ENCODE results near the gene PPP1CA.

PPP1CA gene

DNA sequence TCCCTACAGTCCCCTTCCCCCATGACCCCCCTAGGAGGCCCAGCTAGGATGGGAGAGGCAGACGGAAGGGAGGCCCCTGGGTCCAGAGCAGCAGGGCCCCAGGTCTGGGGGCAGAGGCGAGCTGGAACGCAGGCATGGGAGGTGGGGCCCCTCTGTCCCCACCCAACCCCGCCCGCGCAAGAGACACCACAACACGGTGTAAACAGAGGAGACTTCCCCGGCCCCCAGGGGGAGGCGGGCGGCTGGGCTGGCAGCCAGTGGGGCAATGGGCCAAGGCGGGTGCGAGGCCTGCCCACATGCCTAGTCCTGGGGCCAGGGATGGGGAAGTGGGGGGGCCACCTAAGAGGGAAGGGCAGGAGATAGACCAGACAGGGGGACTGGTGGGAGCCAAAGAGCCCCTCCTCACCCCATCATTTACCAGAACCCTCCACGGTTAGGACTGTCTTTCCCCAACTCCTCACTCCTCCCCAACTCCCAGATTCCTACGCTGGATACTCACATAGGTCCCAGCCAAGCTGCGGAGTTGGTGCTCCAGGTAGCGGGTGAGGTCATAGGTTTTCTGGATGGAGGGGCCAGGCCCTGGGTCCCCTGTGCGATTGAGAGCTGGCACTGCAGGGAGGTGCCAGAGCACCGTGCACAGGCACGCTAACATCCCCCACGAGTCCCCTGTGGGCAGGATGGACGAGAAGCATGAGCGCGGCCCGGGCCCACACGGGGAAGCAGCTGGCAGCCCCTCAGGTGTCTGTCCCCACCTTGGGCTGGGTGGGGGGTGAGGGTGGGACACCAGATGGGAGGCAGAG, 34.5 kb downstream of the PPP1CA start:
- DNase-seq: no peak

DNA sequence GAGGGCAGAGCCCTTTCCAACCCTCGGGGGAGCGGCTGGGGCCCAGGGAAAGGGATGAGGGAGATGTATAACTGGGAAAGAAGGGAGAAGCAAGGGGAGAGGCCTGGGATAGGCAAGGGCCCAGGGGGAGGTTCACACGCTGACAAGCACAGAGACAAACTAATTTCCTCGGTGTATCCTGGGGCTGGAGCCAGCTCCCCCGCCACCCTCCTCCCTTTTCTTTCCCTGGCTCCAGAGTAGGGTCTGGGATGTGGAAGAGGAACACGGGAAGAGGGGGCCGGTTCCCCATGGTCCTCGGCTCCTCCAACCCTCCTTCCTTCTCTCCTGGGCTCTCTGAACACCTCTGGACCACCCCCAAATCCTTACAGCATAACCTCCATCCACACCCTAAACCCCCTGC, 35.1 kb downstream of the PPP1CA start:
- no peak for DNase-seq

DNA sequence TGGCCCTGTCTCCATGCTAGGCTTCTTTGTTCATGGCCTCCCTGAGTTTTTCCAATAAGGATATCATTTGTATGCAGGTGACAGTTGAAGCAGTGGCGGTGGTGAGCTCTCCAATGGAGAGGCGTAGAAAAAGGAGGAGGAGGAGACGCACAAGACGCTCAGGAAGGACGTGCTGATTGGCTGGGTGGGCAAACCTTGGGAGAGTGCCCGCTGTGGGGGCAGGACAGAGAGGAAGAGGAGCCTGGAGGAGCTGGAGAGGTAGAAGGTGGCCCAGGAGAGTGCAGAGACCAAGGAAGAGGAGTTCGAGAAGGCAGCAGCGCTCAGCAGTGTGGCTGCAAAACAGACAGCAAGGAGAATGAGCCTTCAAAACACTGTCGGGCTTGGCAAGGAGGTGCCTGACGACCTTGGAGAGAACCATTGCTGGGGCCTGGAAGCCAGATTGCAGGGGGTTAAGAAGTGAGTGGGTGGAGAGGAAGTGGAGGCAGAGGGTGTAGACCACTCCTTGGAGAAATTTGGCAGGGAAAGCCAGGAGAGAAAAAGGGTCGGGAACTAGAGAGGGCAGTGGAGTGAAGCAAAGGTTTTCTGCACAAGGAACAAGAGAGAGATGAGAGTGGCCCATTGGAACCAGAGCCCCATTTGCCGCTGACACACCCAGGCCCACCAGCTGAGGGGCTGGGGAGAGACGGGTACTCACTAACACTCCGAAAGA, 35.8 kb downstream of the PPP1CA start:
- no peak for DNase-seq

DNA sequence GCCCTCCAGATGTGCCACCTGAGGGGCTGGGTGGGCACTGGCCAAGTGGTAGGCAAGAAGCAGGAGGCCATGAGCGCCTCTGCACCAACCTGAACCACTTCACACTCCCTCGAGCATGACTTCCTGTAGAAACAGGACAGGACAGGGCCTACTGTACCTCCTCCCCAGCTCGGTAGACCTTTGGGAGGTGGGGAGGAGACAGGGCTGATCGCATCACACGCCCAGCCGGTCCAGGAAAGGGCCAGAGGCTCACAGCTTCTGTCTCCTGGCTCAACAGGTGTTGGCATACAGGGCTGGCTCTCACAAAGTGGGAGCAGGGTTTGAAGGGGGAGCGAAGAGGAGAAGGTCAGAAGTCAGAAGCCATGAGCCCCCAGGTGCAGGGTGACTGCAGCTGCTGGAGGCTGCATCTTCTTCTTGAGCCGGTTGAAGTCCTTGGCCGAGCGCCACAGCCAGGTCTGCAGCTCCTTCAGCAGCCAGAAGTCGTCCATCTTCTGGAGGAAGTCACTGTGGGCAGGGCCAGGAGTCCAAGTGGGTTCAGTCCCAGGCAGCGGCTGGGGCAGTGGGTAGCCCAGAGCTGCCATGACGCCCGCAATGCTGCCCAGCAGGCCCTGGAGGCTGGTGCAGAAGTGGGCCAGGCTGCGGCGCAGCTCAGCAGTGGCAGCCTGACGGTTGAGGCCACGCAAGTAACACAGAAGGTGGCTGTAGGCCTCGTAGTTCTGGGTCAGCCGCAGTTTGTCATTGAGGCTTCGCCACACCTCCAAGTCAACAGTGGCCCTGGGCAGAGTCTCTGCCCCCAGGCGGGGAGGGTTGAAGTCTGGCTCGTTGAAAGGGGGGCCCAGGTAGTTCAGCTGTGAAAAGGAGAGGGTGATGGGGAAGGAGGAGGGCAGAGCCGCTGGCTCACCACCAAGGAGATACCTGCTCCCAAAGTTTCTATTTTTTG, 36.6 kb downstream of the PPP1CA start:
- no peak for DNase-seq

DNA sequence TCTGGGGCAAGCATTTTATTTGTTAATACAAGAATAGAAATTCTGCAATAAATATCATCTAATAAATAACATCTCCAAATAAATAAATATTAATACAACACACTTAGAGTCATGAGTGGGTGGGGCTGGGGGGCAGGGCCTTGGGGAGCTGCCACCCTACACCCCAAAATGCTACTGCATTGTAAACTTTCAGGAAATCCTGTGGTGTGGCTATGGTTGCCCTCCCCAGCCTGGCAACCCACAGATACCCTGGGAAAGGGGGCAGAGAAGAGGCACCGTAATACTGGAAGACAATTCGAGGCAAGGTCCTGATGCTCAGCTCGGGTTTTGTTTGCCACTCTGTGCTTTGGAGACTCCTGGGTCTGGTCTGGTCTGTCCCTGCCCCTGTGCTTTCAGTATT, 37.5 kb downstream of the PPP1CA start:
- DNase-seq: no peak

DNA sequence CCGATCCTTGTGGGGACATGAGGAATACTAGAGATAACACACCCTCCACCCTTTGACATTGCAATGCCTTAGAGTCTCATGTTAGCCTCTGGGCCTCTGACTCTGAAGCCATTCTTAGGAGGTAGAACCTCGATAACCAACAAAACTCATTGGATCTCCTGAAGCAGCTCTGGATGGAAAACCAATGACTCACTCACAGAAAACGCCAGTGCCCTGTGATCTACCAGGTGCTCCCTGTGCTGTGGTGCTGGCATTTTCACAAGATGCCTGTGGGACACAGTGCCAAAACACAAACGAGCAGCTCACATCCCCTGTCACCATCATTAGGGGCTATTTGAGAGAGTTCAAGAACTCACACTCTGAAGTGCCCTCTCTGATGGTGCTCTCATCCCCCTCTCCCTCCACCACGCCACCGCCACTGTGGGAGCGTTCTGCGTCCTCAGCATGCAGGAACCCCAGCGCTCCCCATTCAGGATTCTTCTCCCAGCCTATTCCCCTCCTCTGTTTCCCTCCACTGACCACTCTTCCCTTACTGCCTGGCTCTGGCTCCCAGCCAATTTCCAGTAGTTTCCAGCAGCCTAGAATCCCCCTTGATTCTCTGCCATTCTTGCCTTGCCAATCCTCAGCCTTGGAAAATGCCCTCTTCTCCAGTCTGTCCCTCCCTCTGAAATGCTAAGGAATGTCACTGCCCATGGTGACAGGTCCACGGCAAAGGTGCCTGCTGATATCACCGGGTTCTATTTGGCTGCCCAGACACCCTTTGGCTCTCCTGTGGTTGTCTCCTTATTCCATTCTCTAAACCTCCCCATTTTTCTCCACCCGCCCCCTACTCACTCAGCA, 43.6 kb downstream of the PPP1CA start:
- no peak for DNase-seq

DNA sequence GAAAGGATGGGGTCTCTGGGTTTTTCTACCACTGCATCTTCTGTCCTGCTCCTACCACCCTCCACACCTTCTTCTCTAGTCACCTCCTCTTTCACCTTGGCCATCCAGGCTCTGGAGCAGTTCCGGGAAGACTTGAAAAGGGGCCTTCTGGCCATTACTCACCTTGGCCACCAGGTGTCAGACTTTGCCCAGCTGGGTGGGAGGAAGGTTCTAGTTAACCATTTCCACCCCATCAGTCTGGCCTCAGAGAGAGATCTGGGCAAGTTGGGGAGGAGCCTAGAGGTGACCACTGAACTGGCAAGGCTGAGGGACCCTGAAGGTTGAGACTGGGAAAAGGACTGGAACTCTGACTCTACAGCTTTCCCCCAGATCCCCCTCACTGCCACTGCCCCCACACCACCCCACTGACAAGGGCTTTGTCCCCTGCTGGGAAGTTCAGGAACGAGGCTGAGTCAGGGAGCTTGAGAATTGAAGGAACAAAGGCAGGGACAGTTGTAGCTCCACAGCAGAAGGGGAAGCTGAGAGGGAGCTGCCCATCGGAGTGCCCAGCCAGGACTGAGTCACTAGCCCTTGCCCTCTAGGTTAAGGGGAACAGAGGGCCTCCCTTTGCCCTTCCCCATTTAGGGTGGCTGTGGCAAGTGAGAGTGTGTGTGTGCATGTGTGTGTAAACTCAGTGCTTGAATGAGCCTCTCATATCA, 44.6 kb downstream of the PPP1CA start:
- DNase-seq: peak; percentile 67

DNA sequence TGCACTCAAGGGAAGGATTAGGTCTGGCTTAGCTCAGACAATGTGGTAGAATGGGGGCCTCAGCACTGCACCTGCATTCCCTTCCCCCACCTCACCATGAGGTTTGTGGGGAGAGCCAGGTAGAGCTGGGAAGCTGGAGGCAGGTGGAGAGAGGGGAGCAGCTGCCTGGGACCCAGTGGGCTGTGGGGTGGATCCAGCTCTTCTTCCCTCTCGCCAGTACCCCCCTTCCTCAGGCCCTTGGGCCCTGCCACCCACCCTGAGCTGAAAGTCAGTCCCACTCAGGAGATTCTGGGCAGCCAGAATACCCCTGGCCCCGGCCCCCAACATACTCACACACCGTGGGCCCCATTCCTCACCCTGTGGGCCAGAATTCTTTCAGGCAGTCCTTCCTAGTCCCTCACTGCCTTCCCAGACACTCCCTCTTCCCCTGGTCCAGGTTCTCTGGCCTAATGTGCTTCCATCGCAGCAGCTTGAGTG, 45.2 kb downstream of the PPP1CA start:
- no peak for DNase-seq

DNA sequence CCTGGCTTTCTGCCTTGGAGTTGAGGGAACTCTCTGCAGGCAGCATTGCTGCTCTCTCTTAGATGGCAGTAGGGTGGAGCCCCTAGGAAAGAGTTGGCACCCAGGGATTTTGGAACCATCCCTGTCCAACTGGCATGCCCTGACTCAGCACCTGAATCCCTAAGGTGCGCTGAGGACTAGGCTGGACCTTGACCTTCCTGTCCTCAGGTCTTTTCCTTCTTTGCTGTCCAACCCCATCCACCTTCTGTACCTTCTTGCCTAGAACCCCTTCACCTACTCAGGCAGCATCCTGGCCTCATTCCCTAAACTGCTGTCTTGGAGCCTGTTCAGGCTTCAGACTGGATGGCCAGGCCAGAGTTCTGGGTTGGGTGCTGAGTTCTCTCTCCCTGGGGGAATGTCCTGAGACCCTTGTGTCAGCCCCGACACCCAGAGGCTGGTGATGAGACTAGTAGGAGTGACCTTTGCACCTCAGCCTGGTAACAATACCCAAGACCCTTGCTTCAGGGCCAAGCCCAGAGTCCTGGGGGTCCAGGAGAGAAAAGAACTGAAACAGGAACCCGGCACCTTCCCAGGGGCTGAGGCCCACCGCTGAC, 45.8 kb downstream of the PPP1CA start:
- DNase-seq: no peak

DNA sequence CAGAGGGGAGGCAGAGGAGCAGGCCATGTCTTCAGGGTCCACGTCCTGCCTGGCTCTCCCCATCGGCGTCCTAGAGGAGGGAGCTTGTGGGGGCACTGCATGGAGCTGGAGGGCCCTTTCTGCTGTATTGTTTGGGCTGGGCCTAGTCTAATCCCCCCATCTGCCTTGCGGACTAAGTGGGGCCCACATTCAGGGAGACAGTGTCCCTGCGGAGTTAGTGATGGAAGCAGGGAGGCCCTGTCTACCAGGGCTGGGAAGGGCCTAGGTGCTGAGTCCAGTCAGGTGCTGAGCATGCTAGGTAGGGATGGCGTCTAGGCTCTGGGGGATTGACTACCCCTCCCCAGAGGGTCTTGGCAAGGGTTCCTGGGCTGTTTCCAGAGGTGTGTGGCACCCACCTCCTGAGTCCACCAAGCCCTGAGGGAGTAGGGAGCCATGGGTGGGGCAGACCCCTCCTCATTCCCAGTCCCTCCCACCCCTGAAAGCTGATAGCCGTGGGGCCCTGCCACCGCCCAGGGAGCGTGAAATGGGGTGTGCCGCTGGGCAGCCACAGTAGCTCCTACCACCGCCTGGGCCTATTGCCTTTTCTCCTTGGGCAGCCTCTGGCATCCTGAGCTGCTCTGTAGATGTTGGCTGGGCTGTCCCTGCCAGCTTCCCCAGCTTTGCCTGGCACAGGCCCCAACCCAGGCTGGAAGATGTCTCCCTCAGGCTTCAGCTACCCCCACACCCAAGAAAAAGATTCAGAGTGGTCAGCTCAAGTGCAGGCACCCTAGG, 46.5 kb downstream of the PPP1CA start:
- no peak for DNase-seq

DNA sequence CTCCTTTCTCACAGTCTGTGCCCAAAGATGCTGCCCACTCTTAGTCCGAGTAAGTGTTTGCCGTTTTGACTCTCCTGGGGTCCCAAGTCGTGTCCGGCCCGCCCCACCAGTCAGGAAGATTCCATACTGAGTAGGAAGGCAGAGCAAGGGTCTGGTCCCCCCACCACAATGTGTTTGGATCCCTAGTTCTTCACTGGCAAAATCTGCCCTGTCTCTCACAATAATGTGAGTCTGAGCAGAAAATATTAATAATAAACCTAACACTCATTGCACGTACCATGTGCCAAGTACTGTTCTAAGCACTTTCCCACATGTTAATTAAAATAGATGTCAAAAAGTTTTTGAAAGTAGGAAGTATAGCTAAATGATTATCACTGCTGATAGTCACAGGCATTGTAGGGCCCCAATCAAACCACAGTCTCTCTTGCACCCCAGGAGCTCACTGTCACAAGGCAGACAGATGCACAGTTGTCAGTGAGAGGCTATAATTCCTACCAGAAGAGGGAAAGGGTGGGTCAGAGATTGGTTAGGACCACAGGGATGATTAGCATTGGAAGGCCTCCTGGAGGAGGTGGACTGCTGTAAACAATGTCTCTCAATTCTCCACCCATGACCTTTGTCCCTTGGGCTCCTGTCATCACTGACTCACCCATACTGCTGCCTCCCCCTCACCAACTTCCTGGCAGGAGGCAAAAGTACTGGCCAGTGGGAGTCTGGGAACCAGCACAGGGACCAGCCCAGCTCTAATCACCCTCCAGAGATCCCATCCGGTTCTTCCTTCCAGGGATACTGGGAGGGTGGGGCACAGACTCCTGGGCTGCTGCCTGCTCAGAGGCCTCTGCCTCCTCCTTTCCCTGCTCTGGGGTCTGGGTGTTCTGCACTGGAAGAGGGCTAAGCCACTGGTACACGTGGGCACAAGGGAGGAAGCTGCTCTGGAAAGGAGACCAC, 47.3 kb downstream of the PPP1CA start:
- DNase-seq: no peak

DNA sequence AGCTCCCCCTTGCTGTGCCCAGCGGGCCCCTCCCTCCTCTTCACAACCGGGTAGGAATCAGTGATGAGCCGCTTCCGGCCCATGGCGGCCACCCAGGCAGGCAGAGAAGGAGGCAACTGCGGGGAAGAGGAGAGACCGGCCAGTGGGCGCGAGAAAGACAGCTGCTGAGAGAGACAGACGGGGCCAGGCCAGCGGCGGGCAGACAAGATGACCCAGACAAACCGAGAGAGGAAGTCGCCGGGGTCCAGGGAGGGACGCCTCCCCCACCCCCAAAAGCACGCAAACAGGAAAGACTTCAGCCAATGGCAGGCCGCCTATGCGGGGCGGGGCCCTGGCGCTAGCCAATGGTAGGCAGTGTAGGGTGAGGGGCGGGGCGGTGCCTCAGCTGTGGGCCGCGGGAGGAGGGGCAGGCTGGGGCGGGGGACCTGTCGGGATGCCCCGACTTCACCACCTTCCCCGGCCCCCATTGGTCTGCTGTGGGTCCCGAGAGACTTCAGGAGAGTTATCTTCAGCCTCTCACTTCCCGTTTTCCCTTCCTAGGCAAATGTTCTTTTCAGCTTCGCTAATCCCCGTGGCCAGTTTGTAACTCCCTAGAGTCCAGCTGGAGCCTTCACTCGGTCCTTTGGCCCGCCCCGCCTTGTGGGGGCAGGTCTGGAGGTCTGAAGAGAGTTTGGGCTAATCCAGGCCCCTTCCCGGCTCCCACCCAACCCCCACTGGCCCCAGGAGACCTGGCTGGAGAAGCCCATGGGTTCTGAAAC, 48.2 kb downstream of the PPP1CA start, which contains the start of gene POLD4:
Gene POLD4, minus strand, starts transcription at position 230 of the 758 bp plus-strand sequence. Its CDS starts 147 bp downstream, at position 83.
- peak; percentile 95 for DNase-seq

DNA sequence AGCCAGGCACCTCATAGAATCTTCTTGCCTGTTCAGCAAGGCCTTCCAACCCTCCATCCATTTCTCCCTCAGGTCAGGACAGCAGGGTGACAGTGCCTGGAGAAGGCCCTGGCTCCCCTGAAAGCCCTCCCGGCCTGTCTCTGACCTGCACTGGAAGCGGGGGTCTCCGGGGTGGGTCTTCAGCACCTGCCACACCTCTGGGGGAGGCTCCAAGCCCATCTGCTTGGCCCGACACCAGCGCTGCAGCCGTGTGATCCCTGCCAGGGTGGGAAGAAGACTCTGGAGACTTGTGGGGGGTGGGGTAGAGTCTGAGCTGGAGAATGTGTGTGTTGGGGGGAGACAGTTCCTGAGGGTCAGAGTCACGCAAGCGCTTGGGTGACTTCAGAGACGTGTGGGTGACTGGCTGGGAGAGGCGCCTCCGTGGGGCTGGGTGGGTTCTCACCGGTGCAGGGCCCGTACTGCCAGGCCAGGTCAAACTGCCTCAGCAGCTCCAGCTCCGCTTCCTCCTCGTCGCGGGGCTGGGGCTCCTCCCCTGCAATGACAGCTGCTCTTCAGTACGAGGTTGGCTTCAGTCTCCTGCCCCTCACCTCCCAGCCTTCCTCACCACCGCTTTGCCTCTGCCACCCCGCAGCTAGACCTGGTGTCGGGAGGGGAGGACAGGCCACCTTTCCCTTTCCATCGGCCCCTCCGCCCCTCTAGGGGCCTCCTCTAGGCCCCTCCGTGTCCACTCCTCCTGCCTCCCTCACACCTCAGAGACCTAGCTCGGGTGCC, 48.9 kb downstream of the PPP1CA start:
- DNase-seq: peak; percentile 17

DNA sequence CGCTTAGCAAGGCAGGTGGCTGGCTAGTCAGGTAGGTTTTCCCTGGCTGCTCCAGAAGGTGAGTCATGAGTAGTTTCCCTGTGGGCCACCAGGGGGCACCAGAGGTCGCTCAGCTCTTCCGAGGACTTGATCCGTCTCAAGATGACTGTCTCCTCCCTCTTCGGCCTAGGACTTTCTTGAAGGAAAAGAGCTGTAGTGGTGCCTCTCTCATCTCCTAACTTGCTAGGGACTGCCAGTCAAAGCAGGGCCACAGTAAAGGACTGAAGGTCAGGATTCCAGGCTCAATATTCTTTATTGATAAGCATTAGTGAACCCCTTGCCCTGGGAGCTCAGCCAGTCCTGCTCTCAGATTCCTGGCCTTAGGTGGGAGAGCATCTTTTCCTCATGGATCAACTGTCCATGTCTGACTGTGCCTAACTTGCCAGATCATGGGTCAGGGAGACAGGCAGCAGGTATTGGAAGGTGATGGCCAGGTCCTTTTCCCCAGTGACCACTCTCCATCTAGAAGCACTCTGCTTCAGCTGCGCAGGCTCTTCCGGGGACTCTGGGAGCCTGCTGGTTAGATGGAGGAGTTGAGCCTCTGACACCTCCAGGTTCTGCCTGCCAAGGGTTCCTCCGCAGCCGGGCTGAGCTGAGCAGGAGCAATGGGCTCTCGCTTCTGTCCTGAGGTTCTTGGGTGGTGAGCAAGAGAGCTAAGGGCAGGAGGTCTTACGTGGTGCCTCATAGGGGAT, 50.2 kb downstream of the PPP1CA start:
- peak; percentile 73 for DNase-seq

DNA sequence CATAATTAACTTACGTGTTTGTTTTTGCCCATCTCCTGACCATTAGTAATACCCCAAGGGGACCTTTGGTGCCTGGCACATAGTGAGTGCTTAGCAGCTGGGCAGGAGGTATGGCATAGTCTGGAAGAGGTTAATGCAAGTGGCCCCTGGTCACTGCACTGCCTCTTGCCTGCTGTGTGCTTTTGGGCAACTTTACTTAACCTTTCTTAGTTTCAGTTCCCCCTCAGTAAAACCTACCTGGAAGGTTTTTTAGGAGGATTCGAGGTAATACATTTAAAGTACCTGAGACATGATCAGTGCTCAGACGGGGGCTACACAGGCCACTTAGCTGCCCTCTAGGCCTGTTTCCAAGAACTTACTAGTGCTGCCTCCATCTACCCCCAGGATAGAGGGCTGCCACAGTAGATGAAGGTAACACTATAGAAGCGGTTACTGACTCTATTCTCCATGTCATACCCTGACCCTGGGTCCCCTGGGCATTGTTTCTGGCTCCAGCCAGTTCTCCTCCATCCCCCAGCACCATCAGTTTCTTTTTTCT, 51.7 kb downstream of the PPP1CA start:
- no peak for DNase-seq

DNA sequence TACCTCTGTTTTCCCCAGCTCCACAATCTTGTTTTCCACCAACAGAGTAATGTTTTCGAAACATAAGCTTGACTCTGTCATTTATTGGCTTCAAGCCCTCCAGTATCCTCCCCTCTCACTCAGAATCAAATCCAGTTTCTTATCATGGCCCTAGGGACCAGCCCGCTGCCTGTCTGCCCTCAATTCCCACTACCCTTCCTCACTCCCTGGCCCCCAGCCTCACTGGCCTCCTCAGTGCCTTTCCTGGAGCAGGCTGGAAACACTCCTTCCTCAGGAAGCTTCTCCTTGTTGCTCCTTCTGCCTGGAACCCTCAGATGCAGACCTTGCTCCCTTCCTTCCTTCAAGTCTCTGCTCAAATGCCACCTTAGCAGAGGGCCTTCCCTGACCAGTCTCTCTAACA, 52.2 kb downstream of the PPP1CA start:
- DNase-seq: no peak

Measured in activated CD8-positive, alpha-beta memory T cell treated with anti-CD3 and anti-CD28 coated beads, Interleukin-2, amount 50 U/mL, for 4 hours (primary cell).